Right lobe of liver (tissue), 4 donors: ENCODE data around the gene SLC15A3.

ENCODE experiments used
- POLR2A ChIP-seq: fragments of 450-650 bp; IDR thresholded peaks from one replicate; pipeline ENCODE4 v1.6.1; 2017; ENCODE audit warnings: antibody characterized with exemption, mild to moderate bottlenecking
- TF ChIP-seq, protein P1 (sequence below), 4 donors: fragments of 200-600 bp in 3 of 4; fragments of 450-650 bp in 1 of 4; IDR thresholded peaks; one replicate each; pipeline versions ENCODE4 v1.5.1 to v1.8.0; 2016 to 2022; ENCODE audit warnings: antibody characterized with exemption in 4 of 4, mild to moderate bottlenecking in 2 of 4
- donor health status: DM: no; HTN: no; CAD: no.
- donor health status: DM: no; HTN: no; CAD: no.
- donor health status: DM: no; HTN: yes; CAD: no.

DNA sequence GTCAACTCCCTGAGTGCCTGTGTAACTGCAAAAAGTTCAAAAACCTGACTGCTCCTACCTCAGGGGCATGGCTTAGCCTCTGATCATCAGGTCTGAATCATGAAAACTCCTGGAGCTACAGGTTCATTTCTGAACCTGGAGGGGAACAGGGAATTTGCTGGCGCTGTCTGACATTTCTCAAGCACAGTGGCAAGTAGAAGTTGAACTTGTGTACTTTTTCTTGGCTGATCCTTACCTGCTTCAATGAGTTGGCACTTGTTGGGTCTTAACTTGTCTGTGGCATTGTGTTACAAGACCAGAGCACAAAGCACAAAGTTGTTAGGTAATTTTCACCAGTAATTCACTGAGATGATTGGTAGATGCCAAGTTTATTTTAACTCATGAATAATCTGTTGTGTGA, 34.7 kb downstream of the SLC15A3 start:
- TF ChIP-seq, protein P1, sequence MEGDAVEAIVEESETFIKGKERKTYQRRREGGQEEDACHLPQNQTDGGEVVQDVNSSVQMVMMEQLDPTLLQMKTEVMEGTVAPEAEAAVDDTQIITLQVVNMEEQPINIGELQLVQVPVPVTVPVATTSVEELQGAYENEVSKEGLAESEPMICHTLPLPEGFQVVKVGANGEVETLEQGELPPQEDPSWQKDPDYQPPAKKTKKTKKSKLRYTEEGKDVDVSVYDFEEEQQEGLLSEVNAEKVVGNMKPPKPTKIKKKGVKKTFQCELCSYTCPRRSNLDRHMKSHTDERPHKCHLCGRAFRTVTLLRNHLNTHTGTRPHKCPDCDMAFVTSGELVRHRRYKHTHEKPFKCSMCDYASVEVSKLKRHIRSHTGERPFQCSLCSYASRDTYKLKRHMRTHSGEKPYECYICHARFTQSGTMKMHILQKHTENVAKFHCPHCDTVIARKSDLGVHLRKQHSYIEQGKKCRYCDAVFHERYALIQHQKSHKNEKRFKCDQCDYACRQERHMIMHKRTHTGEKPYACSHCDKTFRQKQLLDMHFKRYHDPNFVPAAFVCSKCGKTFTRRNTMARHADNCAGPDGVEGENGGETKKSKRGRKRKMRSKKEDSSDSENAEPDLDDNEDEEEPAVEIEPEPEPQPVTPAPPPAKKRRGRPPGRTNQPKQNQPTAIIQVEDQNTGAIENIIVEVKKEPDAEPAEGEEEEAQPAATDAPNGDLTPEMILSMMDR (IDR thresholded peaks at IDR 0.05) = no peak
- no peak for TF ChIP-seq POLR2A
